HG03521 (cell line): Measurements from ENCODE around the gene SARNP.
A peak's percentile ranks its signal among the peaks of the same experiment; 100 is the strongest.

Source experiments
- ATAC-seq: cut with Tn5 transposase; IDR thresholded peaks from one replicate; pipeline ENCODE4 v1.9.1; 2021; ENCODE audit warnings: mild to moderate bottlenecking, moderate library complexity; ENCODE audit not compliant: unreplicated experiment

The SARNP gene

DNA sequence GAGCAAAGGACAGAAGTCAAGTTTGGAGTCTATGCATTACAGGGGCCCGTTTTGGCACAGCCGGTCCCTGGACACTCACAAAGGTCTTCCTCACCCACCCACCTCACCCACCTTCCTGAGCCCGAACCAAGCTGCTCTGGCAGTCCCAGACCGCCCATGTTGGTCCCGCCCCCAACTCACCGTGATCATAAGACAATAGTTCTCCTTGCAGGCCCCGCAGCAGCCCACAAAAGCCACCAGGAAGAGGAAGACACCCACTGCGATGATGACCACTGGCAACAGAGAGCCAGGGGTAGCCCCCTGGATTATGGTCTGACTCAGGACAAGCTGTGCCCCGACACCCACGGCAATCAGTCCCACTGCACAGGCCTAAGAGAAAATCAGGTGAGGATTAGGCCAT, 90.6 kb downstream of the SARNP start:
- ATAC-seq, result no peak

GRCh38 chr12:55725556-55725955, 92.0 kb downstream of the SARNP start:
- ATAC-seq, result no peak

DNA sequence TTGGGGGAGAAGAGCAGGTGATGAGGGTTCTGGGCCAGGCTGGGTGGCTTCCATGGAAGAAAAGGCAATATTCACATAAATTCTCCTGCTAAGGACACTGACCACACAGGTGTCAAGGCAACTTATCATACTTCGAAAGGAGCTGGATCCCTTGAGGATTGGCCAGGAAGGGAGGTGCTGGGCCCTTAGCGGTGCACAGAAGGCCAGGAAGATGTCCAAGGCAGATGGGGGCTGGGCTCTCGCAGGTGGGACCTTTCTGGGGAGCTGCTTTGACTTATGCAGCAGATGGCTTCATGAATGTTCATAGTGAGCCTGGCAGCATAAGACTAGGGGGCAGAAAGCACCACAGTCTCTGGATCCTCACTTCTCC, 92.6 kb downstream of the SARNP start:
- ATAC-seq, result no peak

DNA sequence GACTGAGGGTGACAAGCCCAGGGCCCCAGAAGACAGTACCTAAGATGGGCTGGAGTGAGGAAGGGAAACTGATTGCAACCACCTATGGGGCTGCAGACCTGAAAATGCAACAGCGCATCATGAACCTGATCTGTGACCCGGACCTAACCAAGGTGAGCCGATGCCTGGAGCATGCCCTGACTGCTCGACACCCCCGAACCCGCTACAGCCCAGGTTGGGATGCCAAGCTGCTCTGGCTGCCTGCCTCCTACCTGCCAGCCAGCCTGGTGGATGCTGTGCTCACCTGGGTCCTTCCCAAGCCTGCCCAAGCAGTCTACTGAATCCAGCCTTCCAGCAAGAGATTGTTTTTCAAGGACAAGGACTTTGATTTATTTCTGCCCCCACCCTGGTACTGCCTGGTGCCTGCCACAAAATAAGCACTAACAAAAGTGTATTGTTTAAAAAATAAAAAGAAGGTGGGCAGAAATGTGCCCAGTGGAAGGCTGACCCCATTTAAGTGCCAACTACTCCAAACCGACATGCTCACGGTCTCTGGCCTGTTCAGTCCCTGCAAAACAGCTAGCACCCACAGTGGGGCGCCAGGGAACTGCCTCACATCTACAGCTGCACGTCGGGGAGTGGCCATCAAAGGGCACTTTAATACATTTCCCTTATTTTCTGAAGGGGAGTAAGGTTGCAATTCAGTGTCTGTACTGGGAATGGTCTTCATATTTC, 93.1 kb downstream of the SARNP start:
- peak; percentile 28 for ATAC-seq

DNA sequence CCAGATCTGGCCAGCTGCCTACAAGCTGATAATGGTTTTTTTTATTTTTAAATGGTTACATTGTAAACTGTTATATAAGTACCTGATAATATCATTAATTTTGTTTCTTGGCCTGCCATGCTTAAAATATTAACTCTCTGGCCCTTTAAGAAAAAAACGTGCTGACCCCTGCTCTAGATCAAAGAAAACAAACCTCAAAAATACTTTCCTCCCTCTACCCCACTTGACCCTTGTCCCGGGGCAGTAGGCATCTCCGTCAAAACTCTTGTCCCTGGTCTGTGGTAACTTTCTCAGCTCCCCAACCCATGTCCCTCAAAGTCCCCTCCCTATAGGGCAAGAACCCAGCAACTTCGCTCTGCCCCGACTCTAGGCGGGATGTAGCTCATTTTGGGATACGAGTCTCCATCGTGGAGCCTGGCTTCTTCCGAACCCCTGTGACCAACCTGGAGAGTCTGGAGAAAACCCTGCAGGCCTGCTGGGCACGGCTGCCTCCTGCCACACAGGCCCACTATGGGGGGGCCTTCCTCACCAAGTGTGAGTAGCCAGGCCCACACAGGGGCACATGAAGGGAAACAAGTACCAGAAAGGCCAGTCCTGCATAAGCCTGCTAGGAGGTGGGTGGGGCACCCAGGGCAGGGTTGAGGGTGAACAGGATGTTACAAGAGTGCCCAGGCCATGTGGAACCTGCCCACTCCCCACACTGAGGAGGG, 93.9 kb downstream of the SARNP start:
- ATAC-seq, result no peak

- ATAC-seq, result no peak
These were observed 94.6 kb downstream of the SARNP start for GRCh38 chr12:55722948-55723347.

DNA sequence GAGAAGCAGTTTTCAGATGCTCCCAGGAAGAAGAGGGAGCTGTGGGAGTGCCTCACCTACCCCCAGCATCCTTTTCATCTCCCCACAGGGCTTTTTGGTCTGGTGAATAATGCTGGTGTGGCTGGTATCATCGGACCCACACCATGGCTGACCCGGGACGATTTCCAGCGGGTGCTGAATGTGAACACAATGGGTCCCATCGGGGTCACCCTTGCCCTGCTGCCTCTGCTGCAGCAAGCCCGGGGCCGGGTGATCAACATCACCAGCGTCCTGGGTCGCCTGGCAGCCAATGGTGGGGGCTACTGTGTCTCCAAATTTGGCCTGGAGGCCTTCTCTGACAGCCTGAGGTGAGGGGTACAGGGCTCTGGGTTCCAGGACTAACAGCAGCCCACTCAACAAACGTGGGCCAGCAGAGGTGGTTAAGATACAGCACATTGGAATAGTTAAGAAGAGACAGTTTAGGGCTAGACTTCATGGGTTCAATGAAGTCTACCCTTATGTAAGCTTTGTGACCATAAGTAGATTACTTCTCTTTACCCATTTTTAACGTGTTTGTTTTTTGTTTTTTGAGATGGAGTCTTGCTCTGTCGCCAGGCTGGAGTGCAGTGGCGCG, 95.8 kb downstream of the SARNP start:
- no peak for ATAC-seq

DNA sequence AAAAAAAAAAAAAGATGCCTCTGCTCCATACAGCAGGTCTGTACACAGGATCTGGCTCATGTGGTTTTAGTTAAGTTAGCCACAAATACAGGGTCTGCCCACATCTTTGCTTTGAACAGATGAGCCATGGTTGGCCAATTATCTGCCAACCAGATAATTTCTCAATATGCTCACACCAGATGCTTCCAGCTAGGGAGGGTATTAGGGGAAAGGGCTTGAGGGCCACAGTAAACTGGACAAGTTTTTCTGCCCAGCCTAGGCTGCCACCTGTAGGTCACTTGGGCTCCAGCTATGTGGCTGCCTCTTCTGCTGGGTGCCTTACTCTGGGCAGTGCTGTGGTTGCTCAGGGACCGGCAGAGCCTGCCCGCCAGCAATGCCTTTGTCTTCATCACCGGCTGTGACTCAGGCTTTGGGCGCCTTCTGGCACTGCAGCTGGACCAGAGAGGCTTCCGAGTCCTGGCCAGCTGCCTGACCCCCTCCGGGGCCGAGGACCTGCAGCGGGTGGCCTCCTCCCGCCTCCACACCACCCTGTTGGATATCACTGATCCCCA, 96.6 kb downstream of the SARNP start:
- no peak for ATAC-seq

GRCh38 chr12:55720071-55720564, 97.4 kb downstream of the SARNP start, which contains the start of gene RDH5:
TSS of gene RDH5 (plus strand) at chr12:55720393. CDS start at chr12:55721185, 792 bp downstream.
- no peak for ATAC-seq

DNA sequence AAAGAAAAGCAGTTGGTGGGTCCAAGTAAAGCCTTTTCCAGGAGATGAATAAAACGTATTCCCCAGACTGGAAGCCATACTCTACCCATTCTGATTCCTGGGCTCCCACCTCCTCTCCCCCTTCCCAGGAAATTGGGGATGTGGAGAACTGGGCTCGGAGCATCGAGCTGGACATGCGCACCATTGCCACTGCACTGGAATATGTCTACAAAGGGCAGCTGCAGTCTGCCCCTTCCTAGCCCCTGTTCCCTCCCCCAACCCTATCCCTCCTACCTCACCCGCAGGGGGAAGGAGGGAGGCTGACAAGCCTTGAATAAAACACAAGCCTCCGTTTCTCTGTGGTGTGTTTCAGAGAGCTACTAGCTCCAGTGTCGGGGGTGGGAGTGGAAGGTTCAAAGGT, 98.2 kb downstream of the SARNP start:
- no peak for ATAC-seq

DNA sequence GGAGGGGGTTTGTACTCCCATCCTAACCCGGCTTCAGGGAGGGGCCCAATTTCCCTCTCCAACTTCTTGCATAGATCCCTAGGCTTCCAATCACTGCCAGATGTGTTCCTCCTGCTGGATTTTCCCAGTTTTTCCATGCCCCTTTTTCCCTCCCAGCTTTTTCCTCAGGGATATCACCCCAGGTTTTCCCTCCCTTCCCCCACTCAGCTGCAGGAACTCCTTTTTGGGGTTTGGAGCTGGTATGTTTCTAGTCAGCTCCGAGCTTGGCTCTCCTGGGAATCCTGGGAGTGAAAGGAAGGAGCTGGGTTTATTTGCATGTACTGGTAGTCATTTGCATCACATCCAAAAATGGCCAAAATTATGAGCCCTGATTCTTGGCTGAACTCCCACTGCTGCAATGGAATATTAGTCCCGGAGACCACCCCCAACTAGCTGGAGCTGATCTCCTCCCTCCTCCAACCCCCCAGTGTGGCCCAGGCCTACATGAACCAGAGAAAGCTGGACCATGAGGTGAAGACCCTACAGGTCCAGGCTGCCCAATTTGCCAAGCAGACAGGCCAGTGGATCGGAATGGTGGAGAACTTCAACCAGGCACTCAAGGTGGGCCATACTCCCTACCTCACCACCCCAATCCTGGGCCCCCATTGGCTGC, 98.8 kb downstream of the SARNP start:
- ATAC-seq, result no peak

DNA sequence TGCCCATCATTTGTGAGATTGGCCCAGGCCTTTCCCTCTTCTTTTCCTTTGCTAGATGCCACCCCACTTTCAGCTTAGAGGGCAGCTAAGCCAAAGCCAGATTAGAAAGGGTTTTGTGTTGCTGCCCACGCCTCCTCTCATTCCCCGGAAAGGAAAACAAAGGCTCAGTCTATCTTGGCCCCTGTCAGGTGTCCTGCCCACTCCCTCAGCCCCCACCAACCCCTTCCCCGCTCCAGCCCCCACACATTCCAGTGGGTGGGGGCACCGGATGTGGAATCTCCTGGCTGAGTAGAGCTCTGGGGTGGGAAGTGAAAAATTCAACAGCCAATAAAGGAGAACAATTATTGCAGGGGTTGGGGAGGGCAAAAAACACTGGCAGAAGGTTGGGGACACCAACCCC, 99.5 kb downstream of the SARNP start:
- no peak for ATAC-seq

GRCh38 chr12:55717011-55718007, 100.2 kb downstream of the SARNP start:
- ATAC-seq, result no peak

DNA sequence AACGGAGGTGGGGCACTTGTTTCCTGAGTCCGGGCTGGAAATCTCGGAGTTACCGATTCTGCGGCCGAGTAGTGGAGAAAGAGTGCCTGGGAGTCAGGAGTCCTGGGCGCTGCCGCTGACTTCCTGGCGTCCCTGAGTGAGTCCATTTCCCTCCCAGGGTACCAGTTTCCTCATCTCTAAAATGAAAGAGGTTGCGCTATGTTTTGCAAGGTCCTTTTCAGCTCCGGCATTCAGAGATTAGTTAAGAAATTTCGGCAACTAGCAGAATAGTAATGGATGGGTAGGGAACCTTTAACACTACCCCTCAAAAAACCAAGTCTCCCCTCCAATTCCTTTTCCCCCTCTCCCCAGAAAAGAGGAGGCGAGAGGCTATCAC, 101.0 kb downstream of the SARNP start:
- peak; percentile 24 for ATAC-seq

DNA sequence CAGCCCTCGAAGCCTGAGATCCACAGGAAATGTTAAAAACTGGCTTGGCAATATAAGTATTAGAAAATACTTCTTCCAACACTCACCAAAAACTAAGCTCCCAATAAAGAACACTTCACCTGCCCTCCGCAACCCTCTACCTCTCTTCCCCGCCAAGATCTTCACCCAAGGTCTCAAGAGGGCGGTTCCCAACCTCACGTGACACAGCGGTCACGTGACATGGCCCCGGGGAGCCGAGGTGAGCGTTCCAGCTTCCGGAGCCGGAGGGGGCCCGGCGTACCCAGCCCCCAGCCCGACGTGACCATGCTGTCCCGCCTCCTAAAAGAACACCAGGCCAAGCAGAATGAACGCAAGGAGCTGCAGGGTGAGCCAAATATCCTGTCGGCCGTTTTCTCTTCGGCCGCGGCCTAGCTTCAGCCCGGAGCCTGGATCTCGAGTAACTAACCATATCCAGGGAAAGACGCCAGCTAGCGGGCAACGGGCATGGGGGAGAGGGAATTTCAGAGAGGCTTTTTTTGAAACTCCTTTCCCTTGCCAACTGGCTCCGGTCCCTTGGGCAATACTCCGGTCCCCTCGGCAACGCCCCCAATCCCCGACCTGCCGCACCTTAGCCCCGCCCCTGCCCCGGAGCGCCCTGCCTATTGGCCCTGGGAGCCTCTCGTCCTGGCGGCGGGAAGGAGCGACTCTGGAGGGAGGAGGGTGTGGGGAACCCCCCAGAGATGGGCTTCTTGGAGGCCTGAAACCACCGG, 101.5 kb downstream of the SARNP start, which contains the start of gene BLOC1S1:
Gene BLOC1S1 (plus strand): TSS at position 214 of the 749 bp plus-strand sequence. CDS start 6 bp downstream, at position 220.
- peak; percentile 93 for ATAC-seq

GRCh38 chr12:55715169-55715764, 102.3 kb downstream of the SARNP start:
- ATAC-seq, result no peak

DNA sequence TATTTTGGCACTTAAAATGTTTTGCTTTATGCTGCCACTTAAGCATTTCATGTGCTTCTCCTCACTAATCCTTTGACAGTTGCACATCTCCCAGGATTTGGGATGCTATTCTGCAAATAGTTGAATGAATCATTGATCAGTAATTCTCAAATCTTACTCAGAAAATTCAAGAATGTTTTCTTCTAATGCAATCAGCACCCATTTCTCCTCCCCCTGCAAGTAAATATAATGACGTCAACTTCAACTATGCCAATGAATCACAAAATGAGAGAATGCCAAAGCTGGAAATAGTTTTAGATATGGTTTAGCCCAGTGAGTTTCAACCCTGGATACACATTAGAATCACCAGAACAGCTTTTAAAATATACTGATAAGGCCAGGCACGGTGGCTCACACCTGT, 103.8 kb downstream of the SARNP start:
- ATAC-seq, result no peak

DNA sequence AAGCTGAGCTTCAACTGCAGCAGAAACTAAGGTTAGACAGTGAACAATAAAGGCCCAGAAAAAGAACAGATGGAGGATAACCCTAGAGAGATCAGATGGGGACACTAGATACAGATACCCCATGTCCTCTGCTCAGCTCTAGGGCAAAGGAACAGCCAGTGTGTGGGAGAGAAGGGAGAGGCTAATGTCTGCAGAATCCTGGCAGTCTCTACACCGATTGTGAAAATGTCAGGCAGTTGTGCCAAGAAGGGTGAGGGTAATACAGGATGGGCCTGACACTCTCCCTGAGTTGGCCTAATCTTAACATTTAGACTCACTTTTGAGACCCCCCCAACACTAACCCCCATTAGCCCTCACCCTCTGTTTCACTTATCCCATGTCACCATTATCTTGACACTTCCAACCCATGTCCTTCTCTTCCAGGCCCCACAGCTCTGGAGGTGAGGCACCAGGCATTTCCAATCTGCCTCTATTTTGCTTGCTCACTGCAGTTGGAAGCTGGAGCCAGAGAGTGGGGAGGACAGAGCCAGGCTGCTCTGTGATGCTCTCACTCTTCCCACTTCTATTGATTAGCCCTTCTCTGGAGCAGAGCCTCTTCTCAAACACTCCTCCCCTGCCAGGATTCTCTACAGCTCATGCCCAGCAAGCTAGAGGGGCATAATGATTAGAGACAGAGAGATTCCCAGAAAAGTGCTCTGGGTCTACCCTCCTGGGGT, 104.7 kb downstream of the SARNP start:
- no peak for ATAC-seq
